ENCODE data around the gene ZC2HC1C. TPM values are rescaled to one million over a fixed set of nuclear protein-coding genes. Genes with fewer than 3 reads are reported as not detected.
"Not testable (repeated sequence)": the region's sequence is repeated elsewhere in the genome, so short reads cannot be mapped to it uniquely, and the experiment has no call there.

Gene ZC2HC1C
- total RNA-seq, 1 experiment from 2014 or later = 1.3 TPM

DNA sequence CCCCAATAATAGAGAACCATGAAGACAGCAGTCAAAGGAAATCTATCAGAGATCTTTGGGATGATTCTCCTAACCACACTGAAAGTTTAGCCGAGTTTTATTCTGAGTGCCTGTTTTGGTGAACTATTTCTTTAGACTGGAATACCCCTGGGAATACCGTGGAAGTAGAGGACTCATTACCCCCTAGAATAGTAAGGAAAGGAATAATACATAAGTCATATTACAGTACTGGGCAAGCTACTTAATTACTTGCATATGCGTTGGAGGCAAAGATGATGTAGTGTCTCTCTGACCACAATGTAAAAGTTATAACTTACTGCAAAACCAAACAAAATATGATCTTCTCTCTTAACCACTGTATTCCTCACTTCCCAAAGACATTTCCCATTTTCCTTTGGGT lies 25.5 kb downstream of the ZC2HC1C start:
- no peak for DNase-seq (ENCODE audit: low read depth)

DNA sequence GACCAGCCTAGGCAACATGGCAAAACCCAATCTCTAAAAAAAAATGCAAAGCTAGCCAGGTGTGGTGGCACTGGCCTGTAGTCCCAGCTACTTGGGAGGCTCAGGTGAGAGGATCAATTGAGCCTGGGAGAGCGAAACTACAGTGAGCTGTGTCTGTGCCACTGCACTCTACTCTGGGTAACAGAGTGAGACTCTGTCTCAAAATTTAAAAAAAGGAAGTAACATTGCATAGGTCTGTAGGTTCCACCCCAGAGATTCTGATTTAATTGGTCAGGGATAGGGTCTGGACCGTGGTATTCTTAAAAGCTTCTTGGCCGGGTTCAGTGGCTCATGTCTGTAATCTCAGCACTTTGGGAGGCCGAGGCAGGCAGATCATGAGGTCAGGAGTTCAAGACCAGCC lies 26.2 kb downstream of the ZC2HC1C start:
- no peak for DNase-seq (ENCODE audit: low read depth)

DNA sequence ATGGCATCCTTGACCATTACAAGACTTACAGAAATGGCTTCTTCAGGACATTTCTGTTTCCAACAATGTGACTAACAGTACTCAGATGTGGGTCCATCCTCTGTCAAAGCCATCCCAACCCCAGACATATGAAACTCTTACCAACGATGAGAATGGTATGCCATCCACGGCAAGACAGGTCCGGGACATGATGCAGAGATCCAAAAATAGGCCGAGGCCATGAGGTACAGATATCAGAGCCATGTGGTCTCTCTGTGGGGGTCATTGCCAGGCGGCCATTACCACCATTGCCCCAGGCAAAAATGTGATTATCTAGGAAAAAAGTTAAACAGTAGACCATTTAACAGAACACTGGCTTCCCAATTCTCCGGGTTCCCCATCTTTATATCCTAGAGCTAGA lies 27.5 kb downstream of the ZC2HC1C start:
- DNase-seq (ENCODE audit: low read depth) = no peak

DNA sequence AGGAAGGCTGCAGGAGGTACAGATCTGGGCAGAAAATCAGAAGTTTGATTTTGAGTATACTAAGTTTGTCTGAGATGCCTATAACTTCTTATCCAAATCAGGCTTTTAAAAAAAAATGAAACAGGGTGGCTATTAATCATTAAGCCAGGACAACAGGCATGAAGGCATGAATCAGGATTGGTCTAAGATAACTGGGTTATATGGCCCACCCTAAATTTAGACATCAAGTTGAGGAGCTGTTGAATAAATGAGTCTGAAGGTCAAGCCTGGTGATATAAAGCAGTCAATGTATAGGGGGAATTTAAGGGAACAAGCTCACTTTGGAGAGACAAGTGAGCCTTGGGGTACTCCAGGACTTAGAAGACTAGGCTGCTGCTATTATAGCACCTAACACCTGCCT lies 28.8 kb downstream of the ZC2HC1C start:
- DNase-seq (ENCODE audit: low read depth) = no peak

DNA sequence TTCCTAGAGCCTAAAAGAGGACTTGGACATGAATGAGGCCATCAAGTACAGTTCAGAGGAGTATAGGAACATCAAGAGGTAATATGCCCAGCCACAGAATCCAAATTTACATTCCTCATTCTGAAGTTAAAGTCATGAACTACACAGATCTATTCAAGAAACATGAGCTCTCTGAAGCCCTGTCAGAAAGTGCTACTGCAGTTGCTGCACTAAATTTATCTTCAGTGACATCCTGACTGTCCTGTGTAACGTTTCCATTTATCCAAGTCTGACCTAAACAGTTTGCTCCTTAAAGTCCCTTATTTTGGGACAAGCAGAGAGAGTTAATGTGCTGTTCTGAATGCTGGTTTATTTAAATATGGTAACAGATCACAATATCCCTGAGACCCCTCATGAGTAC lies 29.2 kb downstream of the ZC2HC1C start:
- no peak for DNase-seq (ENCODE audit: low read depth)

DNA sequence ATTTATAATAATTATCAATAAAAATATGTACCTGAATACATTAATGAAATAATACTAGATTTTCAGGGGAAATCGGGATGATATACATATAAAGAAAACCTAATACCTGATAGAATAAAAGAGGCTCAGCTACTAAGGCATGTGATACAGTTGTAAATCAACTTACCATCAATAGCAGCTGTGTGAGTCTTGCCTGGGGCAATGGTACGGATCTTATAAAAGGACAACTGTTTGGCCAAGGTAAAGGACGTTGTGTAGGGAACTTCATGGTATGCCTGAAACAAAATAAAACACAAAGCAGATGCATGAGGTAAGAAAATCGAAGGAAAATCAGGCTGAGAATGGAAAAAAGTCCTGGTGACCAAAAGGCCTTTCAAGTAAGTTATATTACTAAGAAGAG lies 32.0 kb downstream of the ZC2HC1C start:
- DNase-seq (ENCODE audit: low read depth) = no peak

DNA sequence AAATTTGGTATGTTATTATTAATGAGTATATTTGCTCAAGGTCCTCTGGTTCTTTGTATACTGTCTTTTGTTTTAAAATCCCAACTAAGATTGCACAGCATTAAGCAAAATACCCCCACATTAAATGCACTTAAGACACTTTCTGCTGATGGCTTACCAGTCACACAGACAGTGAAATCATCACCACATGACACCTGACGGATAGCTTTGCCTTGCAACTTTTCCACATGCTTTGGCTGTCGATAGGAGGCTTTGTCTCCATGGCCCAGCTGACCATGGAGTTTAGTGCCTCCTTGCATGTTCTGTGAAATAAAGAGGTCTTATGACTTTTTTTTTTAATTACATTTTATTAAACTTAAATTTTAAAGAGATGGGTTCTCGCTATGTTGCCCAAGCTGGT lies 37.7 kb downstream of the ZC2HC1C start:
- no peak for DNase-seq (ENCODE audit: low read depth)

DNA sequence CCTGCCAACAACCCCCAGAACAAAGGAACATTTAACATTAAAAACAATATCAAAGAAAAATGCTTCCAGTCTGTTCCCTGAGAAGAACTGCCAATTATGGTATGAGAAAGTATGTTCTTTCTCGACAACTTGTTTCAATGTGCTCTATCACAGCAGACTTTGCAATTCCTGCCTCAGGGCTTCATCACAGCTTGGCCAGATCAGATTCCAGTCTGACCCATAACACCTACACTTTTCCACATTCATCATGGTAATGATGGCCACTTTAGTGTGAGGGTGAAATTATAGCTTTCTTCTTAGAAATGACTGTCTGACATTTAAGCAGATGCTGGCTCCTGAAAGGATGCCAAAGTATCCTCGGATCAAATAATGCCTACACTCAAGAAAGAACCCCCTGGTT lies 40.4 kb downstream of the ZC2HC1C start:
- DNase-seq (ENCODE audit: low read depth) = no peak

DNA sequence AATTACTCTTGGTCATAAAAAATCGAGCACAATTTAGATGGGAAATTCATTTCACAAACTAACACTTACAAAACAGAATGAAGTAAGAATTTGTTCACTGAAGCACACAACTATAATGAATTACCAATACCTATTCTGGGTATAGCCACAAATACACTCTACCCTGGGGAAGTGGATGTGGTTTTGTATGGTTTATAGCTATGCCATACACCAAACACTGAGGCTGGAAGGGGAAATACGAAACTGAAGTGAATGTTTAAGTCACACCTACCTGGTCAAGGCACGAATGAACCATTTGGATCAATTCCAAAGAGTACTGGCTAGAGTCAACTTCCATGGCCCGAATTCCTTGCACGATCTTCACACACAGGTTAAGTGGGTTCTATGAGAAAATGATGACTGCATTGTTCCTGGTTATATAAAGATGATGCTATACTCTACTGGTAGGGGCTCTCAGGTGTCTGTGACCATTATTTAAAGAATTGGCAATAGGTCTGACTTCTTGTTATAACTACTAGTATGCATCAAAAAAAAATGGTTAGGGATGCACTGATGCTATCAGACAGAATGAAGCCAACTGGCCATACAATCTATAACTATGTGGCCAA lies 44.6 kb downstream of the ZC2HC1C start:
- DNase-seq (ENCODE audit: low read depth) = no peak

DNA sequence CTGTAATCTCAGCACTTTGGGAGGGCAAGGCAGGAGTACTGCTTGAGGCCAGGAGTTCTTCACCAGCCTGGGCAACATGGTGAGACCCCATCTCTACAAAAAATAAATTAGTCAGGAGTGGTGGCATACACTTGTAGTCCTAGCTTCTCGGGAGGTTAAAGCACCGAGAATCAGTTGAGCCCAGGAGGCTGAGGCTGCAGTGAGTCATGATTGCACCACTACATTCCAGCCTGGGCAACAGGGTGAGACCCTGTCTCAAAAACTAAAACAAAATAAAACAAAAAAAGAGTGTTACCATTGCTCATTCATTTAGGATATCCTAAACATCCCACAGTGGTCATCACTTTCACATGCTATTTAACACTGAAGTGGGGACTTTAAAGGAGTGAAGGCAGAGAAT lies 49.6 kb downstream of the ZC2HC1C start:
- peak; percentile 25 for DNase-seq (ENCODE audit: low read depth)

DNA sequence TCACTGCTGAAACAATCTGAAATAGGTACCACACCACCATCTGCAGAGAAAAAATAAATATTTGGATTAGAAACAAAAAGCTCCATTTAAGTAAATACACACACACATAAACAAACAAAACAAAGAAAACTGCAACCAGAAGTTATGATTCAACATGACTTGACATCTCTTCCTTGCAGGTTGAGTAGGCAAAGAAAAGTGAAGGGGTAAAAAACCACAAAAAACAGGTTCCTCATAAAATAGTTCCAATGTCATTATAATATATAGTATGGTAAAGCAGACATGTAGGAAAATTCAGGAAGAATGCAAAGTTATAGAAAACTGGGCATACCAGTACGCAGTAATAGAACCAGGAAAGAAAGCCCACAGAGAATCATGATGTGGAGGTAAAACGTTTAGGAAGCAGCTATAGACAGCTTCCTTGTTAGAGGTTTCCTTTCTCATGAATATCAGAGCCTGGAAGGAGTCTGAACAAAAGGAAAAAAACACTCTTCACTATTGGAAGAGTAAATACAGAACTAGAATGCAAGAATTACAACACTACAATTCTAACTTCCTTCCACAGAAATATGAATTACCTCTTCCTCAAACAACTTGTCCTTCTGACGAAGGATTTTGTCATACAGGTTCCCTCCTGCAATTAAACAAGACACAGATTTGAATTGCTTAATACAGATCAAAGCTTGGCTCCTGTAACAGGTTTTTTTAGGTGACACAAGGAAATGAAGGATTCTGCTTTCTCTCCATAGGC lies 51.3 kb downstream of the ZC2HC1C start:
- DNase-seq (ENCODE audit: low read depth) = no peak

DNA sequence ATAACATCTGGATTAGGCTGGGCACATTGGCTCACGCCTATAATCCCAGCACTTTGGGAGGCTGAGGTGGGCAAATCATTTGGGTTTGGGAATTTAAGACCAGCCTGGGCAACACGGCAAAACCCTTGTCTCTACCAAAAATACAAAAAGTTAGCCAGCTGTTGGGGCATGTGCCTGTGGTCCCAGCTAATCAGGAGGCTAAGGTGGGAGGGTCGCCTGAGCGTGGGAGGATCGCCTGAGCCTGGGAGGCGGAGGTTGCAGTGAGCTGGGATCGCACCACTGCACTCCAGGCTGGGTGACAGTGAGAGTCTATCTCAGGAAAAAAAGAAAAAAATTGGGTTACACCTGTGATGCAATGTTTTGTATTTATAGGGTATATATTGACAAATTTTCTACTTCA lies 52.1 kb downstream of the ZC2HC1C start:
- no peak for DNase-seq (ENCODE audit: low read depth)

DNA sequence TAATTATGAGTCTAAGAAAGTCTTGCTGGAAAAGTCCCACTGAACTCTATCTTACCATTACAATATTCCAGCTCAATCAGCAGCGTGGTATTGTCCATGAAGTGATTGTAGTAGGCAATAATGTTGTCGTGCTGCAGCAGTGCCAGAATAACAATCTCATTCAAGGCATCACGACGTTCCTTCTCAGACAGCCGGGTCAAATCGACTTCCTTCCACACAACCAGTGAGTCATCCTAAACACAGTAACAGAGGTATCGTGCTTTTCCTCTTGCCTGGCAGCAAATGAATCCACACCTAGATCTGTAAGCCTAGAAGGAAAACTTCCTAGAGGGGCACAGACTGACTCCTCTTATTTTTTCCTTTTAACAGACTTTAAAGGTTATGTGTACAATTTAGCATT lies 54.5 kb downstream of the ZC2HC1C start:
- peak; percentile 87 for DNase-seq (ENCODE audit: low read depth)

DNA sequence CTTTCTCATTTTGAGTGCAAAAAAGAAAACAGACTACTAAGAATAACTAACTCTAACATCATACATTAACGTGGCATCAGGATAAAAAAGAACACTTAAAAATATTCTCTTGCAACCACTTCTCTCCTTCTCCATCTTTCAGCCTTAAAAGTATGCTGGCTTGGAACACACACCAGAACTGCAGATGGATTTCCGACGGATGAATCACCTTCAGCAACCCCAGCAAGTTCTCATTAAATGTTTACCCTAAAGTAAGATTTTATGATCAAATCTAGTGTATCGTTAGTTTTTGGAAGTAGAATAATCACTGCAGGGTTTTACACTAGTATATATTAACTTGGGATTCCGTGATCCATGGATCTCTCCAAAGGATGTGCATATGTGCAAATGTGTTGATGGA lies 56.2 kb downstream of the ZC2HC1C start:
- DNase-seq (ENCODE audit: low read depth) = peak; percentile 73

DNA sequence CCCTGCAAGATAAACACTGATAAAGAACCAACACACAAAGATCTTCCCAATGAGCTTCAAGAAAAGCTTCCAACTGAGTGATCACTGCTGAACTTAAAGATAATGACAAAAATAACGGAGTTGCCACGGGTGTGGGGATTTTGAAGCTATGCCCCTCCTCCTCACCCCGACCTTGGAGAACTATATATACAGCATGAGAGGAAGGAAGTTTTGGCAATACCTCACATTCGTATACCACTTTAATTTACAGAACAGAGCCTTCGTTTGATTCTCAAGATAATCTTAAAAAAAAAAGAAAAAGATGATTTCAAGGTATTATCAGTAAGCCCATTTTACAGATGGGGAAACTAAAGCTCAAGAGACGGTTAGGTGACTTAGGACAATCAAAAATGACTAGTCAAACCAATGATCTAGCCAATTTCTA lies 56.7 kb downstream of the ZC2HC1C start:
- DNase-seq (ENCODE audit: low read depth) = peak; percentile 5

DNA sequence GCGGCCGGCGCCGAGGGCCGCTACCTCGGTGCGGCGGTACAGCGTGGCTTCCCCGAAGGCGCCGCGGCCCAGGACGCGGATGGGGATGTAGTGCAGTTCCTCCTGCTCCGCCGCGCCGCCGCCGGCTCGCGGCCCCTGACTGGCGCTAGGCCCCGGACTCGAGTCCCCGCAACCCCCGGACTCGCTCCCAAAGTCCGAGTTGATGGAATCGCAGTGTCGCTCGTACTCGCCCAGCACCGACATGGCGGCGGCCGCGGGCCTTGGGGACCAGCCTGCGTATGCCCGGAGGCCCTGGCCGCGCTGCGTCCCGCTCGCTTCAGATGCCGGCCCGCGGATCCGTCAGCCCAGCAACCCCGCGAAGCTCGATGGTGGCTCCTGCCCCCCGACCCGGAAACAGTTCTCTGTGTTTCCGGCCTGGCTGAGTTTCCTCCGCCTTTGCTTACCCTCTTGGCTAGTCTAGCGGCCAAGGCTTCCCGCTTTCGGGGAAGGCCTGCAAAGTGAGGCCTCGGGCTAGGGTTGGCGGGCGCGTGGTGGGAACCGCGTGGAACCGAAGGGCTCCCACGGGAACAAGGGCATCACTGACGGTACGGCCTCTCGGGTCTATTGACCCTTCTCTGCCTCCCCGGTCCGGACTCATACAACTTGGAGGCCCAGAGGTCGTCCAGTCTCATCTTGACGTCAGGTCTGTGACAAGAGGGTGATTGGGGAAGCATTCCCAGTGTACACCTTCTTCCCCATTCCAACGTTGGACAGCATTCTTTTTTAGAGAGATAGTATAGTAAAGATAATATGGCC lies 57.4 kb downstream of the ZC2HC1C start, which contains the start of gene NEK9:
NEK9 (minus strand) TSS at position 370 of the 795 bp plus-strand sequence; CDS start at position 243, 127 bp downstream.
- DNase-seq (ENCODE audit: low read depth) = peak; percentile 83

DNA sequence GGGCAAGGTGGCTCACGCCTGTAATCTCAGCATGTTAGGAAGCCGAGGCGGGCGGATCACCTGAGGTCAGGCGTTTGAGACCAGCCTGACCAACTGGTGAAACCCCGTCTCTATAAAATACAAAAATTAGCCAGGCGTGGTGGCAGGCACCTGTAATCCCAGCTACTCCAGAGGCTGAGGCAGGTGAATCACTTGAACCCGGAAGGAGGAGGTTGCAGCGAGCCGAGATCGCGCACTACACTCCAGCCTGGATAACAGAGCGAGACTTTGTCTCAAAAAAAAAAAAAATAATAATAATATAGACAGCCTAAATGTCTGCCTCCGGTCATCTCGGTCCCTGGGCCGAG lies 58.0 kb downstream of the ZC2HC1C start:
- not testable (repeated sequence) for DNase-seq (ENCODE audit: low read depth)

DNA sequence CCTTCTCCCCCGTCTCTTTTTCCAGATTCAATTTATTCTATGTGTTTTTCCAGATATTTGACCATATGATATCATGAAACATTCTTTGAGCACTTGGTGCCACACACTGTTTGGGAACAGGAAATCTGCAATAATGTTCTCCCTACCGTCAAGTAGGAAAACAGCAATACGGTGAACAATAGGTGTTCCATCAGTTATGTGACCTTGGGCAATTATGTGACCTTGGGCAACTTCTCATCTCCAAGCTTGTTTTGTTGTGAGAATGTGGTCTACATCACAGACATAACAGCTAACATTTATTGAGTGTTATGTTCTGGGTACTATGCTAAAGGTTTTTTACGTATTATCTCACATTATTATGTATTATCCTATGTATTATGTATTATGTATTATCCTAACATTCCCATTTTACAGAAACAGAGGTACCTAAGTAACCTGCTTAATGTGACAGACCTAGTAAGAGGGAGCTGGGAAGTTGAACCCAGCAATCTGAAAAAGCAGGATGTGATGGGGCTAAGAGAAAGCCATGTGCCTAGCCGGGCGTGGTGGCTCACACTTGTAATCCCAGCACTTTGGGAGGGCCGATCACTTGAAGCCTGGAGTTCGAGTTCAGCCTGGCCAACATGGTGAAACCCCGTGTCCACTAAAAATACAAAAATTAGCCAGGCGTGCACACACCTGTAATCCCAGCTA lies 58.6 kb downstream of the ZC2HC1C start:
- DNase-seq (ENCODE audit: low read depth) = no peak

DNA sequence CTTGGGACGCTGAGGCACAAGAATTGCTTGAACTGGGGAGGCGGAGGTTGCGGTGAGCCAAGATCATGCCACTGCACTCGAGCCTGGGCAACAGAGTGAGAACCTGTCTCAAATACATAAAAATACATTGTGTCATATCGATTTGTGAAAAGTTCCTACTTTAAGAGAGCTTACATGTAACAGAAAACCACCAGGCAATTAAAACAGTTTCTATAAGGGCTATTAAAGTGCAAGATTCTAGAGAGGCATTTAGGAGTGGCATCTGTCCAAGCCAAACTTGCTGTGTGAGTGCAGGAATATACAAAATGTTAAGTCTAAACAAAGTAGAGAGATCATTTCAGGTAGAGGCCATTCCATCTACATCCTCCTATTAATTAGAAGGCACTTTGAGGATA lies 59.2 kb downstream of the ZC2HC1C start:
- peak; percentile 19 for DNase-seq (ENCODE audit: low read depth)
